AML-193 (cell line): ENCODE measurements around the gene ARHGAP35.
"Not testable (repeated sequence)": the region's sequence is repeated elsewhere in the genome, so short reads cannot be mapped to it uniquely, and the experiment has no call there.

Experiments
- DNase-seq, 2 experiments: peaks; one replicate each; lab custom pipeline; 2025; lab: John Stamatoyannopoulos, UW

Gene ARHGAP35

GRCh38 chr19:46860846-46861690 is at the start of gene ARHGAP35:
TSS of gene ARHGAP35 (plus strand) at chr19:46860997. CDS start at chr19:46918676, 57,679 bp downstream.
- DNase-seq: no peak

GRCh38 chr19:46812977-46813838 is 47.6 kb upstream of the ARHGAP35 start:
- DNase-seq: no peak

- no peak for DNase-seq
Observed at GRCh38 chr19:46813839-46814358, 46.9 kb upstream of the ARHGAP35 start.

GRCh38 chr19:46815833-46816627 is 44.8 kb upstream of the ARHGAP35 start:
- DNase-seq: no peak

GRCh38 chr19:46818812-46819211 is 42.0 kb upstream of the ARHGAP35 start:
- DNase-seq: no peak

GRCh38 chr19:46821512-46822409 is 39.0 kb upstream of the ARHGAP35 start:
- no peak for DNase-seq

GRCh38 chr19:46822410-46822787 is 38.4 kb upstream of the ARHGAP35 start:
- DNase-seq: not testable (repeated sequence)

GRCh38 chr19:46823049-46823448 is 37.7 kb upstream of the ARHGAP35 start:
- DNase-seq: no peak

GRCh38 chr19:46824890-46825730 is 35.7 kb upstream of the ARHGAP35 start:
- peak in 1 of 2 experiments; percentile 15 for DNase-seq

GRCh38 chr19:46825731-46826055 is 35.1 kb upstream of the ARHGAP35 start:
- DNase-seq: no peak

- DNase-seq: no peak
Observed at GRCh38 chr19:46828484-46828883, 32.3 kb upstream of the ARHGAP35 start.

GRCh38 chr19:46830864-46831263 is 29.9 kb upstream of the ARHGAP35 start:
- no peak for DNase-seq

GRCh38 chr19:46834121-46834520 is 26.7 kb upstream of the ARHGAP35 start:
- DNase-seq: no peak

- DNase-seq: no peak
Observed at GRCh38 chr19:46834984-46835383, 25.8 kb upstream of the ARHGAP35 start.

GRCh38 chr19:46838160-46838559 is 22.6 kb upstream of the ARHGAP35 start:
- DNase-seq: no peak

- DNase-seq: no peak
Observed at GRCh38 chr19:46839752-46840497, 20.9 kb upstream of the ARHGAP35 start.

- DNase-seq: peak; percentile 49 to 58
Observed at GRCh38 chr19:46840498-46840942, 20.3 kb upstream of the ARHGAP35 start.

- no peak for DNase-seq
Observed at GRCh38 chr19:46841458-46842083, 19.2 kb upstream of the ARHGAP35 start.

- DNase-seq: no peak
Observed at GRCh38 chr19:46842791-46843190, 18.0 kb upstream of the ARHGAP35 start.
